ENCODE measurements around the gene KRT78.
"Not testable (repeated sequence)": the region's sequence is repeated elsewhere in the genome, so short reads cannot be mapped to it uniquely, and the experiment has no call there.

KRT78 gene

DNA sequence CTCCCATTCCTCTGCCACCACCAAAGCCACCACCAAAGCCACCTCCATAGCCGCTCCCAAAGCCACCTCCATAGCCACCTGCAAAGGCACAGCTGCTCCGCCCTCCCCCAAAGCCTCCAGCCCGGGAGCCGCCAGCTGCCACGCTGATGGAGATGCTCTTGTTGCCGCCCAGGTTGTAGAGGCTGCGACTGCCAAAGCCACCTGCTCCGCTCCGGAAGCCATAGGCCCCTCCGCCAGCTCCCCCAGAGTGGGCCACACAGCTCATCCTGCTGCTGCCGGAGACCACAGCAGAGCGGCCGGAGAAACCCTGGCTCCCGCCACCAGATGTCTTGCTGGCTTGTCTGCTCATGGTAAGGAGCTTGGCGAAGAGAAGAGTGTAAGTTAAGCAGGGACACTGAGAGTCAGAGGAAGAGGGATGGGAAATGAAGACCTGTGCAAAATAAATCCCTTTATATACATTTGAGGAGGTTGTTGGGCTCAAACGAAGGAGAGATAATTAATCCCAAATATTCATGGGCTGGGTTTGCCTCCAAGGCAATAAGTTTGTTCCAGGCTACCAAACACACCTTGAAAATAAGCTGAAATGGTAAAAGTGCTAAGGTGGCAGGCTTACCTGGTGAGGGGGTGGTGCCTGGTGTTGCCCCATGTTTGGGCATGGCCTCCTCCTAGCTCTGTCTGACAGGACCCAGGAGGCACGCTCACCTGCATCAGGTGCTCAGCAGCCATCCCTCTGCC lies 52.9 kb downstream of the KRT78 start, which contains the start of gene KRT3:
Gene KRT3 (minus strand): TSS at position 424 of the 735 bp plus-strand sequence. CDS start 75 bp downstream, at position 349.
- DNase-seq = no peak

DNA sequence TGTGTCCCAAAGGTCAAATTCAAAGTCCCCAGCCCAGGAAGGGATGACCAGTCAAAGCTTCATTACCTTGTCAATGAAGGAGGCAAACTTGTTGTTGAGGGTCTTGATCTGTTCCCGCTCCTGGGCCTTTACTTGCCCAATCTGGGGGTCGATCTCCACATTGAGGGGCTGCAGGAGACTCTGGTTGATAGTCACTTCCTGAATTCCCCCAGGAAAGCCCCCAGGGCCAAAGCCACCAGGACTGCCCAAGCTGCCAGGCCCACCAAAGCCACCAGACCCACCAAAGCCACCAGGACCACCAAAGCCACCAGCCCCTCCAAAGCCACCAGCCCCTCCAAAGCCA lies 53.5 kb downstream of the KRT78 start:
- DNase-seq = not testable (repeated sequence)

DNA sequence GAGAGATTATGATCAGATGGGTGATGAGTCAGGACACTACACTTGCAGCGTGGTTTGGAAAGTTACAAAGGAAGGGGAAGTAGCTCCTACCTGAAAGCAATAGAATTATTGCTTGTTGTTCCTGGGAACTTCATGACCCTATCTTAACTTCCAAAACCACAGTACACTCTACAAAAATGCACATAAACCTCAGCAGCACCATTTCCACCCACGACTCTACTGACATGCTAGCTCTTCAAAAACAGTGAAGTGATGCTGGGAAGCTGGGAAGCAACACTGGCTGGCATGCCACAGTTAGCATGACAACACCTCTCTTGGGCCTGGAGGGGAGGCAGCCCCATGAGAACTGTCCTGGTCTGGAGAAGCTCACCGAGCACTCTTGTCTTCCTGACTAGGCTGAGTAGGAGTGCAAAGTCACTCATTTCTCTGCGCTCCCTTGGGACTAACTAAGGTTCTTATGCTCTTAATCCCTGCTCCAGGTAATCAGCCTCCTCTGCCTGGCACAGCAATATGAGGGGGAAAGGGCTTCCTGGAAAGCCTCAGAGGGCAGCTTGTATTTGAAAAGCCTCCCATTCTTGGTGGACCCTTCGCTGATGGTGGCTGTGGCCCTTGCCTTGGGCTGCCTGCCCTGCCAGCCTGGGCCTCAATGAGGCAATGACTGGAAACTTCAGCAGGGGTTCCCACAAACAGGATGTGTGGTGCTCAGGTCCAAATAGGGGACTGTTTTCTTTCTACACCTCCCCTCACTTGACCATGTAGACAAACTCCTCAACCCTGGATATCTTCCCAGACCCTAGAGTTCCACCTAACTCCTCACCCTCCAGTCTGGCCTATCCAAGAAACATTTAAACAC lies 54.1 kb downstream of the KRT78 start:
- no peak for DNase-seq

DNA sequence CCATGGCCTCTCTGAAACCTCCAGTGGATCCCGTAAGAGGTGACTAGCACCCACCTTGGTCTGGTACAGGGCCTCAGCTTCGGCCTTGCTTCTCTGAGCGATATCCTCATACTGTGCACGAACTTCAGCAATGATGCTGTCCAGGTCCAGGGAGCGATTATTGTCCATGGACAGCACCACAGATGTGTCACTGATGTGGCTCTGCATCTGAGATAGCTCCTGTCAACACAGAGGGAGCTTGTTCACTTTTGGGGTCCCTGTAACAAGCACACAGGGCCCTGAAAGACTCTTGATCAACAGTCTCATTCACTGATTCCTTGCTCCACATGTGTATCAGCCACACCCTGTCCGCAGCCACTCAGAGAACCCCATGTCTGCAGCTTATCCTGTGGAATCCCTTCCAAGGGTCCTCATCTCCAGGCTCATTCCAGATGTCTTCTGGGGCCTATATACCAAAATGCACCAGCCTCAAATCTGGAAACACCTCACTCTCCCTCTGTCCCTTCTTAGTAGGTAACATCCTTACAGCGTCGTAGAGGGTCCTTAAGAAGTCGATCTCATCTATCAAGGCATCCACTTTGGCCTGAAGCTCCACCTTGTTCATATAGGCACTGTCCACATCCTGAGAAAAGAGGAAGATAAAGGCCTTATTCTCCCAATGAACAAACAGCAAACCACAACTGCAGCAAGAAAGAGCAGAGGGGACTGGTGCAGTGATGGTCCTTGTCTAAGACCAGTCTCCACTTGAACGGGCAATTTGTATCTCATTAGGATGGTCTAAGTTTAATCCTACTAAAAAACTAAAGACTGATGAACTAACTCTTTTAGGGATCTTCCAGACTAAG lies 56.4 kb downstream of the KRT78 start:
- no peak for DNase-seq

DNA sequence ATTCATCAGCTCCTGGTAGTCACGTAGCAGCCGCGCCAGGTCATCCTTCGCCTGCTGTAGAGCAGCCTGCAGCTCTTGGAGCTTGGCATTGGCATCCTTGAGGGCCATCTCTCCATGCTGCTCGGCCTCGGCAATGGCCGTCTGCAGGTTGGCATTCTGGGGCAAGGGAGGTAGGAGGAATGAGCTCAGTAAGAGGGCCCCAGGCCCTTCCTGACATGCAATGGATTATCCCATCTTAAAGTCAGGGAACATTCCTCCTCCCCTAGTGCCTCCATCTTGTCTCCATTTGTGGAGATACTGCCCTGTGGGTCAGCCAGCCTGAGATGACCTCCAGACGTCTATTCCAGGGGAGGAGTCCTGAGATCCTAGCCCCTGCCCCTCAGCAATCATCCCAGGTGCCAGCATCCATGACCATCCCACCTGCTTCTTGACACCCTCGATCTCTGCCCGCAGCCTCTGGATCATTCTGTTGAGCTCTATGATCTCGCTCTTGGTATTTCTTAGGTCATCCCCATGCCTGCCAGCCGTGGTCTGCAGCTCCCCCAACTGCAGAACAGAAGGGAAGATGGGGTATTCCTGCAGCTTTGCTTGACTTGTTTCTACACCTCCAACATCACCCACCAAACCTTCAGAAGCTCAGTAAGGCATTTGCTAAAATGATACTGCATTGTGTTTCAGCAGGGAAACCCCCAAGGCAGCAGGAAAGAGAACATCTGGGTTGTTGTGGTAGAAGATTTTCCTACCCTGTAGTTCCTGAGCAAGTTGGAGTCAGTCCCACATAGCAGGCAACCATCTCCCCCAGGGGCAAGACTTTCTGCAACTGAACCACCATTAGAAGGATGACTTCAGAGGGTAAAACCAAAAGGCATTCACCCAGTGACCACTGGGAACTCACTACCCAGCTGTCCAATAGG lies 57.3 kb downstream of the KRT78 start:
- no peak for DNase-seq

DNA sequence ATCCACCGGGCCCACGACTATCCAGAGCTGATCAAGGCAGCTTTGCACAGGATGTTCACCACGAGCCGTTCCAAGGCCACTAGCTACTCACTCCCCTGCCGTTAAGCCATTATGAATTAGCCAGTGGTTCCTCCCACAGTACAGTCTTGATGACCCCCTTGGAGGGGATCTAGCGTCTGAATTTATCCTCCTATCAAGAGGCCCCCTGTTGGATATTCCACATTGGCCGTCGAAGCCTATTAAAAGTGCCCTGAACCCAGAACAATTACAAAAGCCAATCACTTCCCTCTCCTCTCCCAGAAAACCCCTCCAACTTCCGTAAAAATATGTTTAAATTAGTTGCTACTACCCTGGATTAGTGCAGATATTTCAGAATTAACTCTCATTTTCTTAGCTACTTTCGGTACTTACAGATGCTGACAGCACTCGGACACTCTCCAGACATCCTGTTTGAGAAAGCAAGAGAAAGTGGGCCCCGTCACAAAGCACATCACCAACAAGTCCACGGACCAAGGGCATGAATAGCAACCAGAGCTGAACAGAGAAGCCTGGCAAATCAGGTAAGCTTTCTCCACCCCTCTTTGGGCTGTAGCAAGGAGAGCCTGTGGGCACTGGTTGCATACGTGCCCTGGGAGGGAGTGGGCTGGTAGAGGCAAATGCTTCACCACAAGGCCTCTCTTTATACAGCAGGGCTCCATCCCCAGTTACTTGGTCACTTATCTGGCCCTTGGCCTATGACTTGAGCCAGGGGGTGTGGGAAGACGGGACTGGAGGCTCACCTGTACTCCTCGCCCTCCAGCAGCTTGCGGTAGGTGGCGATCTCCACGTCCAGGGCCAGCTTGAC lies 58.1 kb downstream of the KRT78 start:
- DNase-seq = no peak

DNA sequence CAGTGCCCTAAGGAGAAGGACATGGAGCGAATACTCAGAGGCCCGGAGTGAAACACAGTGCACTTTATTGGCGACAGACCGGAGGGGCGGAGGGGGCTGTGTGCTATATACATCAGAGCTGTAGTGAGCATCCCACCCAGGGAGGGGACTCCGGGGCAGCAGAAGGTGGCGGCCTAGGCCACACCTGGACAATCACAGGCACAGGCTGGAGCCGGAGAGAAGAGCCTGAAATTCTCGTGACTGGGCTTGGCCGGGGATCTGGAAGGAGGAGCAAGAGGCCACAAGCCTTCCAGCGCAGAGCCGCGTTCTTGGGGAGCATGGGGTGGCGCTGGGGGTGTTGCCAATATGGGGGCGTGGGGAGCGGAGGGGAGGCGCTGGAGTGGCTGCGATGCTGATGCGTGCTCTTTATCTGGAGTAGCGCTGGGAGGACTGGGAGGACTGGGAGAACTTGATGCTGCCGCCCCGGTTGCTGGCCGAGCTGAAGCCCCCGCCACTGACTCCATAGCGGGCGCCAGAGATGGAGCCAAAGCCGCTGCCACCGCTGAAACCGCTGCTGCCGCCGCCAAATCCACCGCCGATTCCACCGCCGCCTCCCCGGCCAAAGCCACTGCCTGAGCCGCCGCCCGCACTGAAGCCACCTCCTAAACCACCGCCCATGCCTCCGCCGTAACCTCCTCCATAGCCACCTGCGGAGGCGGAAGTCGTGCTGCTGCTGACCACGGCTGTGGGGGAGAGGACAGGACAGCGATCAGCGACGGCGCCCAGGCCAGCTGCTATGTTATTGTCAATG lies 59.0 kb downstream of the KRT78 start:
- no peak for DNase-seq

DNA sequence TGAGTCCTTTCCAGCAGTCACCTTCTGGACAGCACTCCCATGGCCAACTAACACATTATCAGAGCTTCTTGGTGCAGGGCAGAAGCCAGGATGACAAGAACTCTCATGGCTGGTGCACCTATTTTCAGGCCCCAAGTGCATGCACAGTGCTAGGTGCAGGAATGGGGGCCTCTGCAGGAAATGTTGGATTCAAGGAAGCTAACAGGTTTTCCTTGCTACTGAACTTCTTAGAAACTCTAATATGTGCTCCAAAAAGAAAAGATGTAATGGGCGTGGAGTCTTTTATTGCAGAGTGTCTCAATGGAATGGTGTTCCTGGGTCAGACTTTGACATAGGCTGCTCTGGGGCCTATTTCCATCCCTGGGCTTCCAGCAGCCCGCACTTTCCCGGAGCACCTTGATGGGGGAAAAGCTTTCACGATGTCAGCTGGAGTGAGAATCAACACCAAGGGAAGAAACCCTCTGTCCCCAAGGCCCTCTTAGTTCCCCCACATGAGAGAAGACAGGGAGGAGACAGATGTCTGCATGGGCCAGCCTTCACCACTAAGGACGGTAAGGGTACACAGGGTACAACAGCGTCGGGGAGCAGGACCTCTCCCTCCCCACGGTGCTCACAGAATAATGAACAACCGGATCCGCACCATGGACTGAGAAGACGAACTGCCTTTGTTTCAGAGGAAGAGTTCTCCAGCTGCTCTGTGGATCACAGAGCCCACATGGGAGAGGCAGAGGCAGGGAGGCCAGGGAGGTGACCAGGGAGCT lies 59.7 kb downstream of the KRT78 start:
- no peak for DNase-seq

DNA sequence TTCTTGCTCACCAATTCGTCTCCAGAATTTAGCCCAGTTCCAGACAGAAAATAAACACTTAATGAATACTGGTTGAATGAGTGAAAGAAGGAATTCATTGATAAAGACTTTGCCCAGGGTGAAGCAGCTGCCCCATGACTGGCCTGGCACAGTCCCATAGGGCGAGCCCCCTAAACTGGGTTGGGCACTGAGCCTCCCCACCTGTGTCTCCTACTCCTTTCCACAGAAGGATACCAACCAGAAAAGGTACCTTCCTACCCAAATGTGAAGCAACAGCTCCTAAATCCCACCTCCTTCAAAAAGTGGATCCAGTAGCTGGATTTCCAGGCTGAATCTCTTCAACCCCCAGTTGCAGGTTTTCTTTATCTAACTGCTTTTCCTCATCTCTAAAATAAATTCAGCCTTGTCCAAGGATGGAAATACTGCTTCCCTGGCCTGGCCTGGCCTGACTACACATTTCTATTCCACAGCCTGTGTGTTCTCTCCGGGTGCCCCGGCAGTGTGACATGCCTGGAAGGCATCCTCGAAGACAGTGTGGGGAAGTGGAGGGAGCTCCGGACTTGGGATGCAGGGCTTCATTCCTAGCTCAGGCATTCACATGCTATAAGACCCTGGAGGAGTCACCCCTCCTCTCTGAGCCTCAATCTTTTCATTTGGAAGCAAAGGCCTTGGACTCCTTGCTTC lies 60.5 kb downstream of the KRT78 start:
- DNase-seq = no peak
